Measurements from ENCODE around the gene CFAP58. TPM values are rescaled to one million over a fixed set of nuclear protein-coding genes. Genes with fewer than 3 reads are reported as not detected.

Gene CFAP58, protein sequence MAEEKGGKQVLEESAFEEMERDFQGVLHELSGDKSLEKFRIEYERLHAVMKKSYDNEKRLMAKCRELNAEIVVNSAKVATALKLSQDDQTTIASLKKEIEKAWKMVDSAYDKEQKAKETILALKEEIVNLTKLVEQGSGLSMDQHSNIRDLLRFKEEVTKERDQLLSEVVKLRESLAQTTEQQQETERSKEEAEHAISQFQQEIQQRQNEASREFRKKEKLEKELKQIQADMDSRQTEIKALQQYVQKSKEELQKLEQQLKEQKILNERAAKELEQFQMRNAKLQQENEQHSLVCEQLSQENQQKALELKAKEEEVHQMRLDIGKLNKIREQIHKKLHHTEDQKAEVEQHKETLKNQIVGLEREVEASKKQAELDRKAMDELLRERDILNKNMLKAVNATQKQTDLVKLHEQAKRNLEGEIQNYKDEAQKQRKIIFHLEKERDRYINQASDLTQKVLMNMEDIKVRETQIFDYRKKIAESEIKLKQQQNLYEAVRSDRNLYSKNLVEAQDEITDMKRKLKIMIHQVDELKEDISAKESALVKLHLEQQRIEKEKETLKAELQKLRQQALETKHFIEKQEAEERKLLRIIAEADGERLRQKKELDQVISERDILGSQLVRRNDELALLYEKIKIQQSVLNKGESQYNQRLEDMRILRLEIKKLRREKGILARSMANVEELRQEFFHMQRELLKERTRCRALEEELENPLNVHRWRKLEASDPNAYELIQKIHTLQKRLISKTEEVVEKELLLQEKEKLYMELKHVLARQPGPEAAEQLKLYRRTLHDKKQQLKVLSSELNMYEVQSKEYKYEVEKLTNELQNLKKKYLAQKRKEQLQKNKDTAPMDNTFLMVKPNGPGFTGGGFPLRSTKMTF
- under 1 TPM in 3 of 4 donors, not detected in 1; 0.07 to 0.27 (median 0.12) TPM for polyA plus RNA-seq
- long read RNA-seq, donor 1 = 0 reads
- long read RNA-seq, donor 2 = 0 reads
- long read RNA-seq, donor 3 = 0 reads
- long read RNA-seq, donor 4 = 0 reads
- long read RNA-seq, donor 5 = 0 reads
- long read RNA-seq, donor 6 = 0 reads
- long read RNA-seq, donor 7 = 0 reads
- long read RNA-seq, donor 8 = 0 reads
- long read RNA-seq, donor 9 = 0 reads
- long read RNA-seq, donor 10 = 0 reads

- FAIRE-seq (no peak), DNase-seq (peak; percentile 96 to 98)
- WGBS, 3 donors = 2% methylated on average over 42 to 43 of the region's 43 CpGs
- Histone ChIP-seq H3K4me3 (ENCODE audit: low read depth in 1 of 3, low read length in 3 of 3) (peak within 1 kb of the TSS in 1 of 3 donors; percentile 32), H3K36me3 (ENCODE audit: control insufficient read depth in 3 of 3, insufficient read depth in 2 of 3, low read depth in 1 of 3, low read length in 3 of 3) (no peaks in the 10 kb centered on the region), H3K4me1 (ENCODE audit: control insufficient read depth in 3 of 3, insufficient read depth in 2 of 3, low read depth in 1 of 3, low read length in 2 of 3) (peaks cover 0 to 5% (median 5%) of the 10 kb centered on the region in 3 donors), H3K27me3 (ENCODE audit: control insufficient read depth in 3 of 3, insufficient read depth in 3 of 3, low read length in 3 of 3) (peaks cover 0 to 15% (median 0%) of the 10 kb centered on the region in 3 donors), H3K9me3 (ENCODE audit: control insufficient read depth in 2 of 2, insufficient read depth in 1 of 2, low read depth in 1 of 2, low read length in 1 of 2) (no peaks in the 10 kb centered on the region), H3K27ac (ENCODE audit: low read depth in 1 of 3, low read length in 2 of 3) (peak within 1 kb of the TSS in 1 of 3 donors; percentile 41)
Measured at GRCh38 chr10:104353325-104354048, at the start of gene CFAP58. Gene CFAP58, plus strand, starts transcription at chr10:104353833. Its CDS starts 65 bp downstream, at chr10:104353898.

GRCh38 chr10:104304356-104304745 is 49.3 kb upstream of the CFAP58 start:
- peaks cover 0 to 22% (median 0%) of the 10 kb centered on the region in 3 donors for H3K36me3 ChIP-seq (ENCODE audit: control insufficient read depth in 3 of 3, insufficient read depth in 2 of 3, low read depth in 1 of 3, low read length in 3 of 3)
- H3K4me3 ChIP-seq (ENCODE audit: low read depth in 1 of 3, low read length in 3 of 3) = no peak overlapping the region
- FAIRE-seq (no peak), DNase-seq (no peak)
- H3K4me1 ChIP-seq (ENCODE audit: control insufficient read depth in 3 of 3, insufficient read depth in 2 of 3, low read depth in 1 of 3, low read length in 2 of 3) = peaks cover 0 to 7% (median 0%) of the 10 kb centered on the region in 3 donors
- H3K9me3 ChIP-seq (ENCODE audit: control insufficient read depth in 2 of 2, insufficient read depth in 1 of 2, low read depth in 1 of 2, low read length in 1 of 2) = peaks cover 0 to 6% of the 10 kb centered on the region in 2 donors
- 81 to 85% (median 85%) methylated on average over 4 of the region's 4 CpGs for WGBS, 3 donors
- H3K27me3 ChIP-seq (ENCODE audit: control insufficient read depth in 3 of 3, insufficient read depth in 3 of 3, low read length in 3 of 3) = no peaks in the 10 kb centered on the region
- no peak overlapping the region for H3K27ac ChIP-seq (ENCODE audit: low read depth in 1 of 3, low read length in 2 of 3)

GRCh38 chr10:104304927-104305326 is 48.7 kb upstream of the CFAP58 start:
- WGBS, 3 donors = 57 to 61% (median 57%) methylated on average over 8 of the region's 8 CpGs
- Histone ChIP-seq H3K4me1 (ENCODE audit: control insufficient read depth in 3 of 3, insufficient read depth in 2 of 3, low read depth in 1 of 3, low read length in 2 of 3) (peaks cover 0 to 3% (median 2%) of the 10 kb centered on the region in 3 donors), H3K27ac (ENCODE audit: low read depth in 1 of 3, low read length in 2 of 3) (no peak overlapping the region), H3K36me3 (ENCODE audit: control insufficient read depth in 3 of 3, insufficient read depth in 2 of 3, low read depth in 1 of 3, low read length in 3 of 3) (peaks cover 0 to 17% (median under 1%) of the 10 kb centered on the region in 3 donors), H3K27me3 (ENCODE audit: control insufficient read depth in 3 of 3, insufficient read depth in 3 of 3, low read length in 3 of 3) (no peaks in the 10 kb centered on the region), H3K9me3 (ENCODE audit: control insufficient read depth in 2 of 2, insufficient read depth in 1 of 2, low read depth in 1 of 2, low read length in 1 of 2) (peaks cover 0 to 6% of the 10 kb centered on the region in 2 donors), H3K4me3 (ENCODE audit: low read depth in 1 of 3, low read length in 3 of 3) (no peak overlapping the region)
- no peak for FAIRE-seq
- no peak for DNase-seq

DNA sequence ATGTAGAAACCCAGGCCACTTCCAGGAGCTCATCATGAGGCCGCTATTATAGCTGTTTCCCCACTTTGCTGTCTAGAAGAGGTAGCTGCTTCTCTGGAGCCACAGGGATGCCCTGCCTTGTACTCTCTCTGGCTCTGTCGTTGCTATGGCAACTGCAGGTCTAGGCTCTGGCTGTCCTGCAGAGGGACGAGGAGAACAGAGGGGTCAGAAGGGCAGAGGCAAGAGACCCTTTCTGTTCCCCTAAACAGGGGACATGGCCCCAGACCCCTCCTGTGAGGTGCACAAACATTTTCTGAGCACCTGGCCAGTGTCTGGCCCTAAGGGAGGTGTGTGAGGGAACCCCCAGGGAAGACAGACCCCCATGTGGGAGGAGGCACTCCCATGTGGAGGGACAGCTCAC is 46.7 kb upstream of the CFAP58 start:
- Histone ChIP-seq H3K27me3 (ENCODE audit: control insufficient read depth in 3 of 3, insufficient read depth in 3 of 3, low read length in 3 of 3) (no peaks in the 10 kb centered on the region), H3K4me1 (ENCODE audit: control insufficient read depth in 3 of 3, insufficient read depth in 2 of 3, low read depth in 1 of 3, low read length in 2 of 3) (peaks cover 0 to 4% (median 0%) of the 10 kb centered on the region in 3 donors), H3K27ac (ENCODE audit: low read depth in 1 of 3, low read length in 2 of 3) (no peak overlapping the region), H3K4me3 (ENCODE audit: low read depth in 1 of 3, low read length in 3 of 3) (no peak overlapping the region), H3K9me3 (ENCODE audit: control insufficient read depth in 2 of 2, insufficient read depth in 1 of 2, low read depth in 1 of 2, low read length in 1 of 2) (peaks cover 0 to 6% of the 10 kb centered on the region in 2 donors), H3K36me3 (ENCODE audit: control insufficient read depth in 3 of 3, insufficient read depth in 2 of 3, low read depth in 1 of 3, low read length in 3 of 3) (peaks cover 0 to 22% (median 2%) of the 10 kb centered on the region in 3 donors)
- no peak for FAIRE-seq
- DNase-seq = no peak
- 71 to 76% (median 76%) methylated on average over 3 of the region's 3 CpGs for WGBS, 3 donors

- 70 to 78% (median 71%) methylated on average over 10 of the region's 10 CpGs for WGBS, 3 donors
- DNase-seq (no peak), FAIRE-seq (no peak)
- peaks cover 0 to 4% (median 0%) of the 10 kb centered on the region in 3 donors for H3K4me1 ChIP-seq (ENCODE audit: control insufficient read depth in 3 of 3, insufficient read depth in 2 of 3, low read depth in 1 of 3, low read length in 2 of 3)
- no peak overlapping the region for H3K27ac ChIP-seq (ENCODE audit: low read depth in 1 of 3, low read length in 2 of 3)
- H3K36me3 ChIP-seq (ENCODE audit: control insufficient read depth in 3 of 3, insufficient read depth in 2 of 3, low read depth in 1 of 3, low read length in 3 of 3) = peaks cover 0 to 28% (median 2%) of the 10 kb centered on the region in 3 donors
- peaks cover 0 to 6% of the 10 kb centered on the region in 2 donors for H3K9me3 ChIP-seq (ENCODE audit: control insufficient read depth in 2 of 2, insufficient read depth in 1 of 2, low read depth in 1 of 2, low read length in 1 of 2)
- no peak overlapping the region for H3K4me3 ChIP-seq (ENCODE audit: low read depth in 1 of 3, low read length in 3 of 3)
- no peaks in the 10 kb centered on the region for H3K27me3 ChIP-seq (ENCODE audit: control insufficient read depth in 3 of 3, insufficient read depth in 3 of 3, low read length in 3 of 3)
Measured at GRCh38 chr10:104307576-104308438, 45.8 kb upstream of the CFAP58 start.

- peaks cover 0 to 6% of the 10 kb centered on the region in 2 donors for H3K9me3 ChIP-seq (ENCODE audit: control insufficient read depth in 2 of 2, insufficient read depth in 1 of 2, low read depth in 1 of 2, low read length in 1 of 2)
- 48 to 75% (median 64%) methylated on average over 4 of the region's 4 CpGs for WGBS, 3 donors
- no peak overlapping the region for H3K4me3 ChIP-seq (ENCODE audit: low read depth in 1 of 3, low read length in 3 of 3)
- H3K27ac ChIP-seq (ENCODE audit: low read depth in 1 of 3, low read length in 2 of 3) = no peak overlapping the region
- peaks cover under 1 to 34% (median 2%) of the 10 kb centered on the region in 3 donors for H3K36me3 ChIP-seq (ENCODE audit: control insufficient read depth in 3 of 3, insufficient read depth in 2 of 3, low read depth in 1 of 3, low read length in 3 of 3)
- no peaks in the 10 kb centered on the region for H3K27me3 ChIP-seq (ENCODE audit: control insufficient read depth in 3 of 3, insufficient read depth in 3 of 3, low read length in 3 of 3)
- FAIRE-seq = no peak
- H3K4me1 ChIP-seq (ENCODE audit: control insufficient read depth in 3 of 3, insufficient read depth in 2 of 3, low read depth in 1 of 3, low read length in 2 of 3) = peaks cover 0 to 4% (median 0%) of the 10 kb centered on the region in 3 donors
- DNase-seq = no peak
Measured at GRCh38 chr10:104308439-104308903, 45.2 kb upstream of the CFAP58 start.
